ENCODE data around the gene KRT85. TPM values are rescaled to one million over a fixed set of nuclear protein-coding genes. Genes with fewer than 3 reads are reported as not detected.
"Not testable (repeated sequence)": the region's sequence is repeated elsewhere in the genome, so short reads cannot be mapped to it uniquely, and the experiment has no call there.

The KRT85 gene
- not detected for total RNA-seq

DNA sequence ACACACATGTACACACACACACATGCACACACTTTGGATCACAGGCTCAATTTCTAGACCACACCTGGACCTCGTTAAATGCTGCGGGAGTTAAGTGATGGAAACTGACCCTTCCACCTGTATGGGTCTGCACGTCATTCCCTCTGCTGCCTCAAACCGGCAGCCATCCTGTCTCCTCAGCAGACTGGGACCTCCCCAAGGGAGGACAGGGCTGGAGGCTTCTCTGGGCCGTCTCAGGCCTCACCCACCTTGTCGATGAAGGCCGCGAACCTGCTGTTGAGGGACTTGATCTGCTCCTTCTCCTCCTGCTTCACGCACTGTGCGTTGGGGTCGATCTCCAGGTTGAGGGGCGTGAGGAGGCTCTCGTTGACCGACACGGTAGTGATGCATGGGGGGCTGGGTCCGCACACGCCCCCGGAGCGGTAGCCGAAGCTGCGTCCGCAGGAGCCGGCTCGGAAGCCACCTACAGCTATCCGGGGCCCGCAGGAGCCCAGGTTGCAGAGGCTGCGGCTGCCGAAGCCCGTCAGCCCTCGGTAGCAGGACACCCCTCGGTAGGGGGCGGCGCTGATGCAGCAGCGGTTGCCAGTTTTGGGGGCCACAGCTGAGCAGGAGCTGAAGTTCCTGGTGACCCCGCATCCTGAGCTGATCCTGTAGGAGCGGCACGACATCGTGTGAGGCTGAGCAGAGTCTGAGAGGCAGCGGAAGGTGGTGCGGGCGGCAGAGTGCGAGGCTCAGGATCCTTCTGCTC, at the start of gene KRT85:
Gene KRT85 (minus strand): TSS at position 744 of the 748 bp plus-strand sequence. CDS start 76 bp downstream, at position 668.
- peak; percentile 21 for DNase-seq
- Mint-ChIP-seq H3K27me3 (peaks cover 18% of the 10 kb centered on the region), H3K9me3 (no peaks in the 10 kb centered on the region), H3K27ac (no peak within 1 kb of the TSS), H3K4me3 (no peak within 1 kb of the TSS), H3K36me3 (no peaks in the 10 kb centered on the region), H3K4me1 (peaks cover 2% of the 10 kb centered on the region)
- POLR2A ChIA-PET = no interaction called here
- ATAC-seq (ENCODE audit: low read depth) = no peak

DNA sequence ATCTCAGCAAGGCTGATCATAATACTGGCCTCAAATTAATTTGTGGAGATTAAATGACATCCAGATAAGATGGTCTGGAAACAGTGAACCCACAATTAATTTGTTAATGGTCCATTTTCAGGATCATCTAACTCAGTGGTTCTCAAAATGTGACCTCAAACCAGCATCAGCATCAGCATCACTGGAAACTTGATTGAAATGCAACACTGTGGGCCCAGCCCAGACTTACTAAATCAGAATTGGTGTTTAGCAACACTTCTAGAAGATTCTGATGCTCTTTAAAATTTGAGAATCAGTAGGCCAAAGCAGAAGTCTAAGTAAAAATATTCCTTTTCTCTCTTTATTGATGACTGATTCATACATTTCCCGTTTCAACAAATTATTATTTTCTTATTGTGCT, 49.5 kb upstream of the KRT85 start:
- Mint-ChIP-seq H3K27ac (no peak overlapping the region), H3K4me1 (no peaks in the 10 kb centered on the region), H3K9me3 (no peaks in the 10 kb centered on the region), H3K4me3 (no peak overlapping the region), H3K27me3 (peaks cover 9% of the 10 kb centered on the region), H3K36me3 (no peaks in the 10 kb centered on the region)
- DNase-seq (no peak), ATAC-seq (ENCODE audit: low read depth) (no peak)
- POLR2A ChIA-PET = no interaction called here

DNA sequence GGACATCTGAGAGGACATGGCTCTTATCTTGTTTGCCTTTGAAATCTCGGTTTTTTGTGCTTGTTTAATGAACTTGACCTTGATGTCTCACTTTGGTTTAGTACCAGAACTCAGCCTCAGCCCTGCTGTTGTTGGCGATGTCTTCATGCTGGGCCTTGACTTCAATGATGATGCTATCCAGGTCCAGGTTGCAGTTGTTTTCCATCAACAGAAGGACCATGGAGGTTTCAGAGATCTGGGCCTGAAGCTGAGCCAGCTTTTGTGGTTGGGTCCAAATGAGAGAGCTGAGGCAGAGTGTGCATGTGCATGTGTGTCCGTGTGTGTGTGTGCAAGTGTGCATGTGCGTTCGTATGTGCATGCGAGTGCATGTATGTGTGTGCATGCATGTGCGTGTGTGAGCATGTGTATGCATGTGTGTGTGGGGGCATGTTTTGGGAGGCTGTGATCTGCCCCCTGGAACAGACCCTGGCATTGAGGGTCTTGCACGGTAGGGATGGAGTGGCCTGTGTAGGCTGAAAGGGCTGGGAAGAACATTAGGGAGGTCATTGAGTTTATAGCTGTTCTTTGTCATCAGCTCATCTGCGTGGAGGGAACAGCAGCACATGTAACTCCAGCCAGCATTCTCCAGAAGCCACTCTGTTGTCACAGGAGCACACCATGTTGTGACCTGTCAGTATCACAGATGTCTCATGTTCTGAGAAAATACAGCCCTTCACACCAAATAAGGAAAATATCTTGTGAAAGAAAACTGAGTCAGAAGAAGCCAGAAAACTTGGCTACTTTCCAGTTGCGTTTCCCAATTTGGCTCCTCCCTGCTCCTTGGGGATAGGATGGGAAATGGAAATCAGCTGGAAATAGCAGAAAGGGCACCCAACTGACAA, 48.8 kb upstream of the KRT85 start:
- Mint-ChIP-seq H3K9me3 (no peaks in the 10 kb centered on the region), H3K36me3 (no peaks in the 10 kb centered on the region), H3K27ac (no peak overlapping the region), H3K4me1 (no peaks in the 10 kb centered on the region), H3K27me3 (peaks cover 10% of the 10 kb centered on the region), H3K4me3 (no peak overlapping the region)
- POLR2A ChIA-PET = no interaction called here
- DNase-seq (no peak), ATAC-seq (ENCODE audit: low read depth) (no peak)

DNA sequence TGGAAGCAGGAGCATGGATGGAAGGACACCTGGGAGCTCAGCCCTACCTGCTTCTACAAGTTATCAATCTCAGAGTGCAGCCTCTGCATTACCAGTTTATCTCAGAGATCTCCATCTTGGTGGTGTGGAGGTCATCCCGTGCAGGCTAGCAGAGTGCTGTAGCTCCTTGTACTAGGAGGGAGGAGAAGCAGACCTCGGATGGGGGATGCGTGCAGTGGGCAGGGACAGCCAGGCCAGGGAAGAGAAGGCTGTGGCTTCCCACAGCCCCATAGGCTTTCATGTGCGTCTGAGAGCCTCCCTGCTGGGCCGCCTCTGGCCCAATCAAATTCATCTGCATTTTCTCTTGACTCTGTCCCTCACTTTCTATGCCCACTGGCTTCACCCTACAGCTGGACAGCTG, 47.7 kb upstream of the KRT85 start:
- no peak overlapping the region for H3K27ac Mint-ChIP-seq
- POLR2A ChIA-PET = no interaction called here
- H3K4me3 Mint-ChIP-seq = no peak overlapping the region
- DNase-seq = no peak
- H3K27me3 Mint-ChIP-seq = peaks cover 10% of the 10 kb centered on the region
- no peaks in the 10 kb centered on the region for H3K9me3 Mint-ChIP-seq
- H3K4me1 Mint-ChIP-seq = no peaks in the 10 kb centered on the region
- no peaks in the 10 kb centered on the region for H3K36me3 Mint-ChIP-seq
- no peak for ATAC-seq (ENCODE audit: low read depth)

DNA sequence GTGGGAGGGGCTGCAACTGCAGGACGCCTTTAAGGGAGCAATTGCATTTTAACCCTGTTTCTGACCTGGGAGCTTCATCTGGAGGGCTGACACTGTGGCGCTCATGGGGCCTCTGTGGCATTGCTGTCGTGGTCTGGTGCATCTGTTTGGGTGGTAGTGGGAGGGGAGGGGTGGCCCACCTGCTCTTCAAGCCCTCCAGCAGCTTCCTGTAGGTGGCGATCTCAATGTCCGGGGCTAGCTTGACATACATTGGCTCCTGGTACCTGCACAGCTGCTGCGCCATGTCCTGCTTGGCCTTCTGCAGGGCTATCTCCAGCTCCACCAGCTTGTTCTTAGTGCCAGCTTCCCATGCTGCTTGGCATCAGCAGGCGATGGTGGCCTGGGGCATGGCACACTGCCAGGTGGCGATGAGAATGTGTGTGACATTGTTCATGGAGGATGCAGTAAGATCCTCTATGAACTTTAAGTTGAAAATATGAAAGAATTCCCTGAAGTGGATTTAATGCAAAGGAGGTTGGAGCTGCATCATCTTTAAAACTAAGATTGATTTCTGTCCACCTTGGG, 46.6 kb upstream of the KRT85 start:
- H3K36me3 Mint-ChIP-seq = no peaks in the 10 kb centered on the region
- no peak overlapping the region for H3K27ac Mint-ChIP-seq
- H3K4me1 Mint-ChIP-seq = no peaks in the 10 kb centered on the region
- H3K4me3 Mint-ChIP-seq = no peak overlapping the region
- DNase-seq (no peak), ATAC-seq (ENCODE audit: low read depth) (no peak)
- no peaks in the 10 kb centered on the region for H3K9me3 Mint-ChIP-seq
- POLR2A ChIA-PET = interaction anchor here (0.8 kb wide), 1 partner anchor 10 kb away, joined by 5 read pairs; no protein-coding TSS in a partner anchor
- H3K27me3 Mint-ChIP-seq = peaks cover 10% of the 10 kb centered on the region

DNA sequence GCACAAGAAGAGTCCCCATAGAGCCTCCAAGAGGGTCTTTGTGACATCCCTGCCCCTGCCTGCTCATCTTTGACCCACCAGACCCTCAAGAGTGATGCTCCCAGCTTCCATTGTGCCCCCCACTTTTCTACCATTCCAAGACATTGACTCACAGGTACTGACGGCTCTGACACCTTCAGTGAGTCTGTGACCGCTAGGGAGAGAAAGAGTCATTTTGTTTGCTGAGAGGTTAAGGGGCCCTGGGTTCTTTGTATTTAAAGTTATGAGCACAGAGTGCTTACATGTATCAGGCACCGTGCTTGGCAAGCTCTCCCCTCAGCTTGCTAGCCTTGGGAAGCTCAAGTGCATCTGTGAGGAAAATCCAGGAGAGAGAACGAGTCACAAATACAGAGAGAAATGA, 45.9 kb upstream of the KRT85 start:
- DNase-seq = no peak
- Mint-ChIP-seq H3K9me3 (no peaks in the 10 kb centered on the region), H3K27ac (no peak overlapping the region), H3K27me3 (peaks cover 12% of the 10 kb centered on the region), H3K36me3 (no peaks in the 10 kb centered on the region), H3K4me3 (no peak overlapping the region), H3K4me1 (no peaks in the 10 kb centered on the region)
- ATAC-seq (ENCODE audit: low read depth) = no peak
- POLR2A ChIA-PET = no interaction called here

DNA sequence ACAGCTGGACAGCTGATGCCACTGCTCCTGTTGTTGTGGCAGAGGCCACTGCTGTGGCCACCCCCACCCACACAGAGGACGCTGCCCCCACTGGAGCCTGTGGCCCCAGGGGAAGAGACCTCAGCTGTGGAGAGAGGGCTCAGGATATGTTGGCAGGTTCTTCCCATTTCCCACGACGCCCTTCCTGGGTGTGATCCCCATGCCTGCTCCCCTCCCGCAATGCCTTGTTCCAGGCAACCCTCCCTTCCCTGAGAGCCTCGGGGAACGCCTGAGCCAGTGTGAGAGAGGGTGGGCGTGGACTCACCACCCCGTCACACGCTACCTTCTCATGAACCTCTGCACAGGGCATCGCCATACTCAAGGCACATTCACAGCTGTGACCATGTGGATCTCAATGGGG, 44.5 kb upstream of the KRT85 start:
- DNase-seq (no peak), ATAC-seq (ENCODE audit: low read depth) (no peak)
- no peaks in the 10 kb centered on the region for H3K4me1 Mint-ChIP-seq
- H3K27me3 Mint-ChIP-seq = peaks cover 12% of the 10 kb centered on the region
- no peaks in the 10 kb centered on the region for H3K36me3 Mint-ChIP-seq
- H3K9me3 Mint-ChIP-seq = no peaks in the 10 kb centered on the region
- no peak overlapping the region for H3K27ac Mint-ChIP-seq
- H3K4me3 Mint-ChIP-seq = no peak overlapping the region
- POLR2A ChIA-PET = no interaction called here

DNA sequence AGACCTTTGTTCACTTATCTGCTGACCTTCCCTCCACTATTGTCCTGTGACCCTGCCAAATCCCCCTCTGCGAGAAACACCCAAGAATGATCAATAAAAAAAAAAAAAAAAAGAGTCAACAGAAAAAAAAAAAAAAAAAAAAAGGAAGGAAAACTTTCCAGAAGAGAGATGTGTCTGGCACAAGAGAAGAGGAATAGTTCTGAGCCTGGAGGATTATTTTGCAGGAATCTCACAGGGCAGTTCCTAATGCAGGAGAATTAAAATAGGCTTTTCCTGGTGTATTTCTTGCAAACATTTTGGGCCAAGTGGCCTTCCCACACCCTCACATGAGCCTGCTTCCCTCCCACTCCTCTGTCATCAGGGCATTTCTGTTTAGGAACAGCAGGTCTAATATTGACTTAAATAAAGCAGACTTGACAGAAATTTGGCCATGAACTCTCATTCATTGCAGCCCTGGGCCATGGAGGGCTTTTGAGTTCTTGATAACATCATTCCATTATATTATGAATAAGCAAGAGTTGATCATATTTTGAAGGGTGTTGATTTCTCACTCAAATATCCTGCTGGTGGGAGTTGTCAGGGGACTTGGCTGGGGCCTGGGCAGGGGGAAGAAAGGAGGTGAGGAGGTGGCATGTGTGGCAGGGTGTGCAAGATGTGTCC, 43.4 kb upstream of the KRT85 start:
- POLR2A ChIA-PET; H3K9me3 Mint-ChIP-seq; ATAC-seq (ENCODE audit: low read depth); DNase-seq; H3K4me1 Mint-ChIP-seq; H3K36me3 Mint-ChIP-seq; H3K4me3 Mint-ChIP-seq; H3K27ac Mint-ChIP-seq: not testable (repeated sequence)
- peaks cover 12% of the 10 kb centered on the region for H3K27me3 Mint-ChIP-seq

DNA sequence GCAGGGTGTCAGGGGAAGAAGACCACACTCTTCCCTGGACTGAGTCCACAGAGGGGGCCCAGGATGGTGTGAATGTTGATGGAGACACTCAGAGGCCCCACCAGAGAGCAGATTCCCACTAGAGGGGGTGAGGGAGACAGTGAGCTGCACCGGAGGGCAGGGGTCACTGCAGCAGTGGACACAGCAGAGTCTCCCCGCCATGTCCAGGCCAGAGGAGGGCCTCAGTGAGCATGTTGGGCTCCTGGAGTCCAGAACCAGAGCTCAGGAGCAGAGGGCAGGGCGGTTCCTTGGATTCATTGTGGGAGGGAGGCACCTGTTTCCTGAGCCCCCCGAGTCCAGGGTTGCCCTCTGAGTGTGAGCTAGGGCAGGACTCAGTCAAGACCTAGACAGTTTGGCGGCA, 40.6 kb upstream of the KRT85 start:
- DNase-seq (no peak), ATAC-seq (ENCODE audit: low read depth) (no peak)
- H3K27ac Mint-ChIP-seq = no peak overlapping the region
- no peaks in the 10 kb centered on the region for H3K9me3 Mint-ChIP-seq
- peaks cover 6% of the 10 kb centered on the region for H3K27me3 Mint-ChIP-seq
- H3K4me1 Mint-ChIP-seq = no peaks in the 10 kb centered on the region
- no peak overlapping the region for H3K4me3 Mint-ChIP-seq
- POLR2A ChIA-PET = no interaction called here
- H3K36me3 Mint-ChIP-seq = no peaks in the 10 kb centered on the region

DNA sequence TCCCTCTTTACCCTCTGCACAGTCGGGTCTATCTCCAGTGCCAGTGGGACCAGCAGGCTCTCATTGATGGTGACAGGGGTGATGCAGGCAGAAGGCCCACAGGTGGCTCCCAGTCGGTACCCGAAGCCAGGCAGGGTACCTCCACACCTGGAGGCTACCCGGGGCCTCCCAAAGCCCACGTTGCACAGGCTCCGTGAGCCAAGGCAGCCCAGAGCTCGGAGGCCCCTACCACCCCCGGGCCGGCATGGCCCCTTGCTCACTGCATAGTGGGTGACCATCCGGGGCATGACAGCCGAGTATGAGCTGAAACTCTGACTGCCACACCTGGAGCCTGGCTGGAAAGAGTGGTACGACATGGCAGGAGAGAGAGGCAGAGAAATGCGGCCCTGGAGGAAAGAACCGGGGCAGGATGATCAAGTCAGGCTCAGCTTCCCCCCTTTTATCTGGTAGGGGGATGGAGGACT, 38.7 kb upstream of the KRT85 start, which contains the start of gene KRT82:
Gene KRT82 (minus strand): TSS at position 414 of the 464 bp plus-strand sequence. CDS start 58 bp downstream, at position 356.
- no peaks in the 10 kb centered on the region for H3K4me1 Mint-ChIP-seq
- no peaks in the 10 kb centered on the region for H3K9me3 Mint-ChIP-seq
- peaks cover 5% of the 10 kb centered on the region for H3K27me3 Mint-ChIP-seq
- DNase-seq (no peak), ATAC-seq (ENCODE audit: low read depth) (no peak)
- H3K4me3 Mint-ChIP-seq = no peak within 1 kb of the TSS
- POLR2A ChIA-PET = no interaction called here
- no peaks in the 10 kb centered on the region for H3K36me3 Mint-ChIP-seq
- H3K27ac Mint-ChIP-seq = no peak within 1 kb of the TSS

DNA sequence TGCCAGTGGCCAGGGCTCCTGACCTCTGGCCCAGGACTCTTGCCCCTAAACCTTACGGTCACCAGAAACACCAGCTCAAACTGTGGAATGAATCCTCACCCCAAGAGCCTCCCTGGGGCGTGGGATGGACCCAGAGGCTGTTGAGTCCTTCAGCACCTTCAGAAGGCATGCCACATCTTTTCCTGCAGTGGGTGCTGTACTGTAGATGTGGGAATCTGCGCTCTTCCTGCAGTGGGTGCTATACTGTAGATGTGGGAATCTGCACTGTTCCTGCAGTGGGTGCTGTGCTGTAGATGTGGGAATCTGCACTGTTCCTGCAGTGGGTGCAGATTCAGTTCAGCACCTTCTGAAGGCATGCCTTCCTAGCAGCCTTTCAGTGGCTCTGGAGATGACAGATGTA, 37.7 kb upstream of the KRT85 start:
- POLR2A ChIA-PET = no interaction called here
- Mint-ChIP-seq H3K9me3 (no peaks in the 10 kb centered on the region), H3K4me1 (no peaks in the 10 kb centered on the region), H3K36me3 (no peaks in the 10 kb centered on the region), H3K27ac (no peak overlapping the region), H3K27me3 (peaks cover 5% of the 10 kb centered on the region), H3K4me3 (no peak overlapping the region)
- ATAC-seq (ENCODE audit: low read depth) (no peak), DNase-seq (no peak)

DNA sequence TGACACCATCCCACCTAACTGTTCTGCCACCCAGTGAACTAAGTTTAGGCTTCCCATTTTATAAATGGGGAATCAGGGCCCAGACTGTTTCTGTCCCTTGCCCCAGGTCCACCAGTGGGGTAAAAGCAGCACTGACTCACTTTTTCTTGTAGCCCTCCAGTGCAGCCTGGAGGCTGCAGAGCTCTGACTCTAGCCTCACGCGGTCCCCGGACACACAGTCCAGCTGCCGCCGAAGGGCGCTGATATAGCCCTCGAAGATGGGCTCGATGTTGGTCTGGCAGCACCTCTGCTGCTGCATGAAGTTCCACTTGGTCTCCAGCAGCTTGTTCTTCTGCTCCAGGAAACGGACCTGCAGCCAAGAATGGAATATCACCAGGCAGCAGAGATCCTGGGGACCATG, 36.3 kb upstream of the KRT85 start:
- H3K36me3 Mint-ChIP-seq = no peaks in the 10 kb centered on the region
- POLR2A ChIA-PET = no interaction called here
- H3K9me3 Mint-ChIP-seq = no peaks in the 10 kb centered on the region
- H3K27ac Mint-ChIP-seq = no peak overlapping the region
- ATAC-seq (ENCODE audit: low read depth) (no peak), DNase-seq (no peak)
- no peak overlapping the region for H3K4me3 Mint-ChIP-seq
- peaks cover 2% of the 10 kb centered on the region for H3K4me1 Mint-ChIP-seq
- H3K27me3 Mint-ChIP-seq = peaks cover 3% of the 10 kb centered on the region

DNA sequence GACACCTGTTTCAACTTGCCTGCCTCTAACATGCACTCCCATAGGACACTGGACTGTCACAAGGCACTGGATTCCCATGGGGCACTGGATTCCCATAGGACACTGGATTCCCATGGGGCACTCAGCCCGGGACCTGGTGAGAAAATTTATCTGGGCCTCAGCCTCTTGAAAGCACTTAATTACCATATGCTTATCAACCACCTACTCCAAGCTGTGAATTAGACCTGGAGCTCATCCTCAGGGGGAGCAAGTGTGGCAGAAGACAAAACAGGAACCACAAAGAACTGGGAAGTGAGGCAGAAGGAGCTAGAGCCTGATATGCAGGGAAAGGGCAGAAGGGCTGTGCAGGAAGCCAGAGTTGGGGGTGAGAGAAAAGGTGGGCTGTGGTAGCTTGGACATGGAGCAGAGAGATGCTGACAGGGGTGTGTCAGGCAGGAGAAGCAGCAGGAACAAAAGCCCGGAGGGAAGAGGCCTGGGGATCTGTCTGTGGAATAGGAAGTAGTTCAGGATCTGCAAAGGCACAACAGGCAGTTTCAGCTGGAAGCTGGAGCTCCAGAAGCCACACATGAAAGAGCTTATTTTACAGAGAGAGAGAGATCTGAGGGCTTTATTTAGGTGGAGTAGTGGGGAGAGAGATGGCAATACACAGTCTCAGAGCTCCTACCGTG, 35.7 kb upstream of the KRT85 start:
- Mint-ChIP-seq H3K27ac (no peak overlapping the region), H3K27me3 (peaks cover 2% of the 10 kb centered on the region)

More for the DNA sequence above, 35.7 kb upstream of the KRT85 start:
- ATAC-seq (ENCODE audit: low read depth) (no peak), DNase-seq (no peak)
- Mint-ChIP-seq H3K4me1 (peaks cover 2% of the 10 kb centered on the region), H3K4me3 (no peak overlapping the region), H3K36me3 (no peaks in the 10 kb centered on the region), H3K9me3 (no peaks in the 10 kb centered on the region)
- POLR2A ChIA-PET = no interaction called here

Data from activated naive CD8-positive, alpha-beta T cell treated with anti-CD3 and anti-CD28 coated beads, Interleukin-2, amount 10 ng/mL, durations not matched to agents 7 days and 5 days (primary cell).